GM23248 (cell line): Measurements from ENCODE around the gene FGF1. TPM values are rescaled to one million over a fixed set of nuclear protein-coding genes. Genes with fewer than 3 reads are reported as not detected.

Experiments used
- DNase-seq: peaks from one replicate; pipeline ENCODE4 v3.0.0-alpha.2; 2015
- H2AFZ ChIP-seq: fragments of 200-600 bp; sonication (generic); 2 replicates; pipeline ENCODE4 v1.6.1; 2016; ENCODE audit warnings: antibody characterized with exemption
- H3F3A ChIP-seq: fragments of 200-600 bp; sonication (generic); 2 replicates; pipeline ENCODE4 v1.6.1; 2016; ENCODE audit warnings: mild to moderate bottlenecking, antibody characterized with exemption, mixed run types; ENCODE audit not compliant: insufficient read depth
- H3K27ac ChIP-seq: fragments of 200-600 bp; sonication (generic); 2 replicates; pipeline ENCODE4 v1.5.1; 2016; ENCODE audit warnings: mild to moderate bottlenecking
- H3K27me3 ChIP-seq: fragments of 200-600 bp; sonication (generic); replicated peaks from 2 replicates; pipeline ENCODE4 v1.6.1; 2016; ENCODE audit warnings: mild to moderate bottlenecking; ENCODE audit not compliant: insufficient read depth
- H3K36me3 ChIP-seq: fragments of 200-600 bp; sonication (generic); 2 replicates; pipeline ENCODE4 v1.6.1; 2016; ENCODE audit warnings: low read depth, mild to moderate bottlenecking
- H3K4me1 ChIP-seq: fragments of 200-600 bp; sonication (generic); 2 replicates; pipeline ENCODE4 v1.6.1; 2016; ENCODE audit warnings: mild to moderate bottlenecking; ENCODE audit not compliant: insufficient read depth
- H3K4me2 ChIP-seq: fragments of 200-600 bp; sonication (generic); one replicate; pipeline ENCODE4 v1.6.1; 2016; ENCODE audit warnings: mild to moderate bottlenecking; ENCODE audit not compliant: unreplicated experiment
- H3K4me3 ChIP-seq: fragments of 200-600 bp; sonication (generic); 2 replicates; pipeline ENCODE4 v1.5.1; 2016; ENCODE audit warnings: mild to moderate bottlenecking
- H3K79me2 ChIP-seq: fragments of 200-600 bp; sonication (generic); 2 replicates; pipeline ENCODE4 v1.6.1; 2016; ENCODE audit warnings: mild to moderate bottlenecking; ENCODE audit not compliant: insufficient read depth
- H3K9ac ChIP-seq: fragments of 200-600 bp; sonication (generic); 2 replicates; pipeline ENCODE4 v1.6.1; 2016; ENCODE audit warnings: mild to moderate bottlenecking
- H3K9me2 ChIP-seq: fragments of 200-600 bp; sonication (generic); 2 replicates; pipeline ENCODE4 v1.6.1; 2016; ENCODE audit warnings: mixed run types, mild to moderate bottlenecking, moderate library complexity; ENCODE audit not compliant: insufficient read depth
- H3K9me3 ChIP-seq: fragments of 200-600 bp; sonication (generic); one replicate; pipeline ENCODE4 v1.6.1; 2017; ENCODE audit warnings: low read depth
- H4K20me1 ChIP-seq: fragments of 200-600 bp; sonication (generic); 2 replicates; pipeline ENCODE4 v1.6.0; 2016; ENCODE audit not compliant: insufficient read depth
- EZH2 ChIP-seq: fragments of 200-600 bp; sonication (generic); IDR thresholded peaks from 2 replicates; pipeline ENCODE4 v1.6.1; 2018; ENCODE audit warnings: antibody characterized with exemption, mild to moderate bottlenecking; ENCODE audit not compliant: insufficient read depth, poor library complexity, severe bottlenecking
- EZH2phosphoT487 ChIP-seq: fragments of 200-600 bp; sonication (generic); IDR thresholded peaks from 2 replicates; pipeline ENCODE4 v1.6.1; 2018; ENCODE audit warnings: antibody characterized with exemption, moderate library complexity, mild to moderate bottlenecking, low read depth; ENCODE audit not compliant: insufficient read depth
- WGBS, 2 experiments: methylation state at CpG; one replicate each; pipeline ENCODE4 v1.1.6; 2015 to 2017; ENCODE audit warnings: low lambda C conversion rate in 2 of 2, low coverage in 1 of 2; ENCODE audit errors: missing lambda C conversion rate in 2 of 2; 5-methylcytosine and 5-hydroxymethylcytosine counted together
- in situ Hi-C: fragments of 300-500 bp; cut with MboI; formaldehyde crosslinking; loops from 2 replicates; pipeline ENCODE4 v1.15.0; 2020
- polyA plus RNA-seq: library from polyadenylated mRNA; unstranded; fragments of >200 nt; fragmentation: Nextera tagmentation; extraction: Ambion mirVana; gene quantifications from 2 replicates; pipeline ENCODE4 v1.2.1, GENCODE V29; 2016
- total RNA-seq: library from RNA; depleted of rRNA; stranded (reverse); fragments of >200 nt; shearing (Covaris generic); gene quantifications from 2 replicates; pipeline ENCODE4 v1.2.3, GENCODE V29; 2014; rRNA removed

FGF1 gene
- 9.2 and 13.8 TPM in 2 replicates for total RNA-seq
- 27.7 and 29.6 TPM in 2 replicates for polyA plus RNA-seq

GRCh38 chr5:142685418-142686209, at the start of gene FGF1:
Gene FGF1, minus strand, starts transcription at chr5:142686090. Its CDS starts 71,963 bp downstream, at chr5:142614127.
- no peaks in the 10 kb centered on the region for H3F3A ChIP-seq
- H3K4me2 ChIP-seq, result no peak within 1 kb of the TSS
- H3K9ac ChIP-seq, result no peak within 1 kb of the TSS
- TF ChIP-seq EZH2 (no peak), EZH2phosphoT487 (no peak)
- in situ Hi-C loops, result loop anchor here (25.0 kb wide), 1 partner anchor 523 kb away; no protein-coding TSS in a partner anchor
- DNase-seq, result no peak
- 78 to 81% methylated on average over 12 of the region's 12 CpGs for WGBS, 2 experiments
- no peaks in the 10 kb centered on the region for H3K79me2 ChIP-seq
- no peaks in the 10 kb centered on the region for H3K4me1 ChIP-seq
- H2AFZ ChIP-seq, result no peak within 1 kb of the TSS
- H3K27me3 ChIP-seq, result no peaks in the 10 kb centered on the region
- H3K4me3 ChIP-seq, result no peak within 1 kb of the TSS
- no peaks in the 10 kb centered on the region for H3K36me3 ChIP-seq
- H3K9me2 ChIP-seq, result no peaks in the 10 kb centered on the region
- no peaks in the 10 kb centered on the region for H3K9me3 ChIP-seq
- no peak within 1 kb of the TSS for H3K27ac ChIP-seq
- H4K20me1 ChIP-seq, result no peaks in the 10 kb centered on the region

DNA sequence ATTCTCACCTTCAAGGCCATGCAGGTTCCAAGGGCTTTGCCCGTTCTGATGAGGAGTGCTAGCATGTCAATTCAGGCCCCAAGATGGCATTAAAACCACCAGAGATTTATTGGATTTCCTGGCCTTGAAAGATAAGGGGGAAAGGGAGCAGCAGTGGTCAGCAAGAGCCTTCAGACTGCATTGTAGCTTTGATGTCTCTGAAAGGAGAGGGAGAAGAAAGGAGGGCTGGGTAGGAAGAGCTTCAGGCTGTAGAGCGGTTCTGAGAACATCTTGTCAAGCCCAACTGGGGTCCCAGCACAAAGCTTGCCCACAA, 41.8 kb upstream of the FGF1 start:
- Histone ChIP-seq H3K4me1 (peaks cover 24% of the 10 kb centered on the region), H3F3A (peaks cover 33% of the 10 kb centered on the region), H3K9me3 (no peaks in the 10 kb centered on the region), H4K20me1 (no peaks in the 10 kb centered on the region), H3K9me2 (no peaks in the 10 kb centered on the region), H2AFZ (no peak overlapping the region), H3K4me3 (no peak overlapping the region), H3K9ac (no peak overlapping the region), H3K4me2 (no peak overlapping the region), H3K79me2 (no peaks in the 10 kb centered on the region), H3K27me3 (no peaks in the 10 kb centered on the region), H3K27ac (peak overlapping the region; percentile 90; the same call in 1 of the 2 replicates), H3K36me3 (no peaks in the 10 kb centered on the region)
- in situ Hi-C loops, result no loop called here
- TF ChIP-seq EZH2, result no peak
- WGBS, 2 experiments, result 96 to 97% methylated on average over 2 of the region's 2 CpGs
- DNase-seq, result no peak

DNA sequence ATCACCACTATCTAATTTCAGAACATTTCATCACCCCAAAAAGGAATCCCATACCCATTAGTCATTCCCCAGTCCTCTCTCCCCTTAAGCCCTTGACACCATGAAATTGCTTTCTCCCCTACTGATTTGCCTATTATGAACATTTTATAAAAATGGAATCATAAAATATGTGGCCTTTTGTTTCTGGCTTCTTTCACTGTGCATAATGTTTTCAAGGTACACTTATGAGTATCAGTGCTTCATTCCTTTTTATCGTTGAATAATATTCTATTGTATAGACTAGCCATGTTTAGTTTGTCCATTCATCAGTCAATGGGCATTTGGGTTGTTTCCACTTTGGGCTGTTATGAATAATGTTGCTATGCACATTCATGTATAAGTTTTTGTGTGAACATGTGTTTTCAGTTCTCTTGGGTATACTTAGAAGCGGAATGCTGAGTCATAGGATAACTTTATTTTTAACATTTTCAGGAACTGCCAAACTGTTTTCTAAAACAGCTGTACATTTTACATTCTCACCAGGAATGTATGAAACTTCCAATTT, 40.4 kb upstream of the FGF1 start:
- peaks cover 24% of the 10 kb centered on the region for H3K4me1 ChIP-seq
- TF ChIP-seq EZH2phosphoT487 (no peak), EZH2 (no peak)
- 0% methylated on average over 2 of the region's 2 CpGs for WGBS, 2 experiments
- H3K9me2 ChIP-seq, result no peaks in the 10 kb centered on the region
- peak; percentile 93 for DNase-seq
- peak overlapping the region; percentile 55 for H3K4me2 ChIP-seq
- H3K27me3 ChIP-seq, result no peaks in the 10 kb centered on the region
- no peaks in the 10 kb centered on the region for H3K36me3 ChIP-seq
- H3K9ac ChIP-seq, result peak overlapping the region; percentile 67
- no peak overlapping the region for H2AFZ ChIP-seq
- no peaks in the 10 kb centered on the region for H3K79me2 ChIP-seq
- no peaks in the 10 kb centered on the region for H4K20me1 ChIP-seq
- in situ Hi-C loops, result no loop called here
- H3K27ac ChIP-seq, result peak overlapping the region; percentile 90
- H3K4me3 ChIP-seq, result peak overlapping the region; percentile 18
- H3F3A ChIP-seq, result peaks cover 33% of the 10 kb centered on the region
- H3K9me3 ChIP-seq, result no peaks in the 10 kb centered on the region

- peak overlapping the region; percentile 67 for H3K9ac ChIP-seq
- peak overlapping the region; percentile 90 for H3K27ac ChIP-seq
- H3F3A ChIP-seq, result peaks cover 33% of the 10 kb centered on the region
- H3K27me3 ChIP-seq, result no peaks in the 10 kb centered on the region
- H3K79me2 ChIP-seq, result no peaks in the 10 kb centered on the region
- DNase-seq, result peak; percentile 41
- peak overlapping the region; percentile 55 for H3K4me2 ChIP-seq
- H4K20me1 ChIP-seq, result no peaks in the 10 kb centered on the region
- H2AFZ ChIP-seq, result no peak overlapping the region
- in situ Hi-C loops, result no loop called here
- no peaks in the 10 kb centered on the region for H3K9me2 ChIP-seq
- no peaks in the 10 kb centered on the region for H3K9me3 ChIP-seq
- no peaks in the 10 kb centered on the region for H3K36me3 ChIP-seq
- WGBS, 2 experiments, result 46 to 50% methylated on average over 4 of the region's 4 CpGs
- H3K4me1 ChIP-seq, result peaks cover 24% of the 10 kb centered on the region
- TF ChIP-seq EZH2phosphoT487 (no peak), EZH2 (no peak)
- no peak overlapping the region for H3K4me3 ChIP-seq
Observed at GRCh38 chr5:142725231-142726187, 39.6 kb upstream of the FGF1 start.
